GM21447 (cell line): ENCODE measurements around the gene NXPH3.

Source experiments
- ATAC-seq: cut with Tn5 transposase; IDR thresholded peaks from one replicate; pipeline ENCODE4 v1.9.1; 2021; ENCODE audit not compliant: unreplicated experiment

Gene NXPH3

DNA sequence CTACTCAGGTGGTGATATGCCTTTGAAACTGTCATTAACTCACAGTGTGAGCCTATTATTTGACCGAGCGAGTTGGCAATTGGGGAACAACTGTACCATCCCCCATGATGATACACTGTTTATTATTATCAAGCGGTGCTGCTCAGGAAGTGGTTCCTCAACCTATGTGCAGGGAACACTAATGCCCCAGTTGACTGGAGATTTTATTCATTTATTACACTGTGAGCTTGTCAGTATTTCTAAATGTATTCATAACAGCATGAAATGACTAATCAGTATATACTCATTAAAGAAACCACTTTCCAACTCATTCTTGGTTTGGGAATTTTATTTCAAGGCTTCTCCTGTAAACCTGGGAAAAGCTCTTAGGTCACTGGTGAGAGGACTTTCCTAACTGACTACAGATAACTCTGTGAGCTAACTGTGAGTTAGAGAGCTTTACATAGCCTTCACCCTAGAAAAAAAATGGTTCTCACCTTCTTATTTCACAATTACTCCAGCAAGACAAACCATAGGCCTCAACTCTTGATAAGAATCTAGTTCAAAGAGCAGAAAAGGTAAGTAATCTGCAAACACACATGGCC, 42.4 kb downstream of the NXPH3 start:
- no peak for ATAC-seq

DNA sequence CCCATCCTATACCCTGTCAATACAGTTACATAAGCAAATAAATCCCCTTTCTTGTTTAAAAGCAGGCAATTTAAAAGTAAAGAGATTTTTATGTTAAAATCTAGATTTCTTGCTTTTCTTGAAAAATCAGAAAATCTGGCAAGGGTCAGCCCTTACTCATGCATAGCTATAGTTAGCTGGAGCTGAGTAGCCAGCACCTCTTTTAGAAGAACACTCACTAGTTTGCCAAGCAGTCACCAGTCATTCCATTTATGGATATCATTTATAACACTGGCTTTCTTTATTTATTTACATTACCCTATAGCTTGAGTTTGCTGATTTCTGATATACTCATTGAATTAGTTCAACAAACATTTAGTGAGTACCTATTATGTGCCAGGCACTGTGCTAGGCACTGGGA, 45.7 kb downstream of the NXPH3 start:
- ATAC-seq = no peak

DNA sequence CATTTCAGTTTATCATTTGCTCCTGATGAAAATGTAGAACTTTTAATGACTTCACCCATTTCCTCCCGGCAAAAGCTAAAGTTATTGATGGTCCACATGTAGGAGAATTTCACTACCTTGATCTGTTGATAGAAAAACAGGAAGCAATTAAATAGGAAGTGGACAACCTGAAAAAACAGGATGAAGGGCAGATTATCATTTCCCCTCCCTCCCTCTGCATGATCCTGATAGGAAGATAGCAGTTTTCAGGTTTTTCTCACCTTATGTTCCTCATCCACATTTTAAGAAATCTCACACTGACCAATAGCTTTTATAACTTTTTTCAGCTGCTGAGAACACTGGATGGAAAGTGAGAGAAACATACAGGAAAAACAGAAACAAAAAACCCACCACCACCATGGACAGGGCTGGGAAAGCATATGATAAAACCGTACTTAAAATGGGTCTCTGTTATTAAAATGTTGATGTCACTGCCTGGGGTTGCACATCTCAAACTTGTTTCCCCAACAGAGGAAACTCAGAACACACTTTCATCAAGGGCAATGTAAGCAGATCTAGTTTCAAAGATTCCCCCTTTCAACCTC, 46.4 kb downstream of the NXPH3 start:
- no peak for ATAC-seq

DNA sequence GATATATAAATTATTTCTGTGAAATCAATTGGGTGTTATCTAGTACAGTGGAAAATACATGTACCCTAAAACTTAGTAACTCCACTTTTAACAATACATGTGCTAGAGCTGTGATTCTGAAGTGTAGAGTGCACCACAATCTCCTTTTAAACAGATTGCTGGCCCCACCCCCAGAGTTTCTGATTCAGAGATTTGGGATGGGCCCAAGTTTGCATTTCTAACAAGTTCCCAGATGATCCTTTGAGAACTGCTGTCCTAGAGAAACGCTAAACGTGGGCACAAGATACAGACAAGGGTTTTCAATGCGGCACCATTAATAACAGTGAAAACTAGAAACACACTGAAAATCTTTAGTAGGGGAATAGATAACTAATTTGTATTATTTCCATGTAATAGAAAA, 49.2 kb downstream of the NXPH3 start:
- ATAC-seq = no peak

DNA sequence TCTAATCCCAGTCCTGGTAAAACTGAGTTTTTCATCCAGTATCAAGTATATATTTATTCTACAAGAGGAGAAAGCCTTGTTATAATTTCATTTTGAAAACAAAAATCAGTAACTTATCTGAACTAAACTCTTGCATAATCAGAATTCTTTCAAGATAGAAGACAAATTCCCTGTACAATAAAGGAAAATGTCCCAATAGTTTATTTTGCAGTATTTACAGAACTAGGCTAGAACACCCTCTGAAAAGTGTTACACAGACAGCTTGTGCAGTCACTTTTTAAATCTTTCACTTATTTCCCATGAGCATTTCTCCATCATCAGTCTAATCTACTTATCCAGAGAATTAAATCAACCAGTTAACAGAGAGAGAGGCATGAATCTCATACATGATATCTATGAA, 53.8 kb downstream of the NXPH3 start:
- ATAC-seq = no peak

DNA sequence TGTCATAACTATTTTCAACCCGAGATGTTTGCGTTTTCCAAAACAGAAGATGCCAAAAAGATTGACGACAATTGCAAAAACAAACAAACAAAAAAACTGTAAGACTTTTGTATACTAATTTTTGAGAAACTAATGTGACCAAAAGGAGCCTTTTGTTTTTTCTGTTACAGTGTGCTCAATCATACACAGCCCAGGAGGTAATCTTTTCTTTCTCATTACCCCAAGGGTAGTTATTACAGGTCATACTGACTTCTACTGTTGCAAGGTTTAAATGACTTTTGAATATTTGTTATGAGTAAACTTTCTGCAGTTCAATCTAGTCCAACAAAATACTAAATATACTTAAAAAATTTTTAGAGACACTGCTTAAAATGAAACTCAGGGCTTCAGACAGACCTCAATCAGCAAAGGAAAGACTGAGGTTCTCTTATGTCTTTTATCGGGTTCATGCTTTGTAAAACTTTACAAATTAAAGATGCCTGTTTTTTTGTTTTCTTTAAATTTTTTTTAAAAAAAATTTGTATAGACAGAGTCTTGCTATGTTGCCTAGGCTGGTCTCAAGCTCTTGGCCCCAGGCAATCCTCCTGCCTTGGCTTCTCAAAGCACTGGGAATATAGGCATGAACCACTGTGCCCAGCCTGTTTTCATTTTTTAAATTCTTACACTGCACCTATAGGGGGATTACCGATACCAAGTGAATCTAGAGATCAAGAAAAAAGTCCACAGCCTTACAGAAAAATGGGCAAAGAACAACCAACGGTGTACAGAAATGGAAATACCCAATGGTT, 54.6 kb downstream of the NXPH3 start:
- ATAC-seq = no peak

DNA sequence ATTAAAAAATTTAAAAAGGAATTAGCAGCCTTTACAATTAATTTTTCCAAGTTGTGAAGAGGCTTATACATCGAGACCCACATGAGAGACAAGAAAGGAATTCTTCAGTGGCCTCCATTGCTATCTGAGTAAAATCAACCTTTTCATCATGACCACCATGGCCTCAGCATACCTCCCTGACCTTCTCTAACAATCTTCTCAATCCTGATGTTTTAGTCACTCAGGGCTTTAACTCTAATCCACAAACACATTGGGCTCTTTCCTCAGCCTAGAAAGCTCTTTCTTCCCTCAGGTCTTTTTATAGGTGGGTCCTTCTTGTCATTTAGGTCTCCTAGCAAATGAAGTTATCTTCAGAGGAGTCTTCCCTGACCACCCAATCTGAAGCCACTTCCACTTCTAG, 55.8 kb downstream of the NXPH3 start:
- no peak for ATAC-seq
